HepG2 (cell line): ENCODE measurements around the gene TRDN. TPM values are rescaled to one million over a fixed set of nuclear protein-coding genes. Genes with fewer than 3 reads are reported as not detected.

ENCODE experiments used
- ATAC-seq: fragments of 200-7000 bp; cut with Tn5 transposase; 3 replicates; pipeline ENCODE4 v1.9.1; 2020; ENCODE audit warnings: mild to moderate bottlenecking, moderate library complexity
- BruUV-seq: library from RNA; stranded (reverse); fragments of 400-500 nt; replicated peaks from 2 replicates; lab custom pipeline; 2021; lab: Mats Ljungman, UMichigan
- CTCF ChIA-PET: fragments of 300-600 bp; formaldehyde crosslinking; extraction: SDS; loops from one replicate; lab custom pipeline; 2021; ENCODE audit warnings: low total read pairs, inconsistent platforms, low intra/inter-chr PET ratio; lab: Yijun Ruan, JAX
- POLR2A ChIA-PET: fragments of 350-600 bp; sonication (Branson Sonifier 250); formaldehyde crosslinking; loops from one replicate; lab custom pipeline; 2020; ENCODE audit warnings: antibody characterized with exemption, inconsistent platforms; lab: Yijun Ruan, JAX
- DNase-seq: peaks from one replicate; pipeline ENCODE4 v3.0.0-alpha.2; 2015; ENCODE audit warnings: low spot score
- FAIRE-seq: peaks from 3 replicates; lab custom pipeline; 2011; peaks lifted over from hg19 to GRCh38; lab: Jason Lieb, UNC
- H2AFZ ChIP-seq: one replicate; pipeline ENCODE4 v1.6.1; 2011; ENCODE audit warnings: low read length, inconsistent platforms
- H3K27ac ChIP-seq: fragments of 300-600 bp; 3 replicates; pipeline ENCODE4 v1.8.0; 2011; ENCODE audit warnings: mixed run types, mild to moderate bottlenecking, mixed read lengths, low read length, inconsistent platforms; ENCODE audit not compliant: insufficient read depth; ENCODE audit errors: extremely low read length
- H3K27me3 ChIP-seq, 2 experiments: fragments of 200-600 bp in 1 of 2; 2 replicates in 1 of 2; 3 replicates in 1 of 2; pipeline versions ENCODE4 v1.6.0 to v1.8.0; 2011; ENCODE audit warnings: low read length in 2 of 2, mild to moderate bottlenecking in 2 of 2, moderate library complexity in 2 of 2, inconsistent platforms in 1 of 2; ENCODE audit not compliant: insufficient read depth in 2 of 2, control insufficient read depth in 1 of 2
- H3K36me3 ChIP-seq, 2 experiments: fragments of 200-600 bp in 1 of 2; replicated peaks in 1 of 2; 2 replicates in 1 of 2; 3 replicates in 1 of 2; pipeline versions ENCODE4 v1.5.1 to v1.8.0; 2011; ENCODE audit warnings: low read length in 2 of 2, inconsistent platforms in 1 of 2; ENCODE audit not compliant: insufficient read depth in 2 of 2, control insufficient read depth in 1 of 2
- H3K4me1 ChIP-seq: 2 replicates; pipeline ENCODE4 v1.5.1; 2012; ENCODE audit warnings: low read length, inconsistent platforms; ENCODE audit not compliant: insufficient read depth
- H3K4me2 ChIP-seq: 2 replicates; pipeline ENCODE4 v1.6.0; 2011; ENCODE audit warnings: low read depth, low read length, inconsistent platforms
- H3K4me3 ChIP-seq, 3 experiments: fragments of 200-600 bp in 1 of 3; sonication (generic), shearing (Covaris generic) in 1 of 3; replicated peaks in 1 of 3; 2 replicates each; pipeline ENCODE4 v1.5.1; 2011 to 2016; ENCODE audit warnings: low read length in 3 of 3, inconsistent platforms in 2 of 3, low read depth in 2 of 3, mild to moderate bottlenecking in 2 of 3, control low read depth in 1 of 3, mixed read lengths in 1 of 3; ENCODE audit not compliant: insufficient read depth in 1 of 3
- H3K79me2 ChIP-seq: one replicate; pipeline ENCODE4 v1.6.1; 2011; ENCODE audit warnings: low read length, inconsistent platforms; ENCODE audit not compliant: insufficient read depth
- H3K9ac ChIP-seq: 2 replicates; pipeline ENCODE4 v1.6.0; 2011; ENCODE audit warnings: mild to moderate bottlenecking, low read depth, low read length, inconsistent platforms; ENCODE audit not compliant: insufficient read depth
- H3K9me3 ChIP-seq: 2 replicates; pipeline ENCODE4 v1.5.1; 2012; ENCODE audit warnings: mild to moderate bottlenecking, low read length
- H4K20me1 ChIP-seq: 2 replicates; pipeline ENCODE4 v1.6.0; 2011; ENCODE audit warnings: inconsistent platforms, mild to moderate bottlenecking, low read length, moderate library complexity; ENCODE audit not compliant: insufficient read depth
- FOXA1 ChIP-seq, 2 experiments: fragments of 450-650 bp in 1 of 2; sonication (generic) in 1 of 2; formaldehyde crosslinking in 1 of 2; IDR thresholded peaks; 2 replicates each; pipeline versions ENCODE4 v1.4.0 to v1.6.1; 2016 to 2020; ENCODE audit warnings: missing genetic modification reagents in 1 of 2
- RFX3 ChIP-seq: IDR thresholded peaks from 2 replicates; pipeline ENCODE4 v1.6.1; 2016; ENCODE audit warnings: missing biosample characterization, missing genetic modification reagents
- SOX5 ChIP-seq: IDR thresholded peaks from 2 replicates; pipeline ENCODE4 v1.6.1; 2016; ENCODE audit warnings: borderline replicate concordance
- ZNF782 ChIP-seq: sonication (generic); formaldehyde crosslinking; IDR thresholded peaks from 2 replicates; pipeline ENCODE4 v1.4.0; 2020; ENCODE audit warnings: missing genetic modification reagents, mild to moderate bottlenecking, borderline replicate concordance
- ZNF891 ChIP-seq: sonication (generic); formaldehyde crosslinking; IDR thresholded peaks from 2 replicates; pipeline ENCODE4 v1.5.0; 2020; ENCODE audit warnings: mild to moderate bottlenecking, missing genetic modification reagents
- WGBS: methylation state at CpG from one replicate; pipeline ENCODE4 v1.1.6; 2017; ENCODE audit warnings: low lambda C conversion rate; 5-methylcytosine and 5-hydroxymethylcytosine counted together
- in situ Hi-C: cut with HindIII; loops from 2 replicates; pipeline ENCODE4 v1.10.0; 2017; ENCODE audit warnings: low pct_unique_long_range_greater_than_20kb; ENCODE audit not compliant: extremely low pct_ligation_motif_present
- intact Hi-C: fragments of 100-400 bp; cut with micrococcal nuclease; formaldehyde crosslinking; loops from one replicate; pipeline ENCODE4 v1.10.0; 2022; ENCODE audit not compliant: unreplicated experiment
- polyA plus RNA-seq, 8 experiments: library from polyadenylated mRNA; depleted of rRNA in 3 of 8; stranded (reverse) in 7 of 8; unstranded in 1 of 8; fragments of >200 nt; fragmentation: Illumina TruSeq in 4 of 8; extraction: Trizol in 4 of 8; gene quantifications; 2 replicates each; pipeline versions ENCODE4 v1.2.1 to v1.2.3, GENCODE V29; 2011 to 2016; ENCODE audit warnings: low read depth in 4 of 8, missing spikeins in 1 of 8, mixed read lengths in 1 of 8; ENCODE audit not compliant: insufficient read depth in 1 of 8
- total RNA-seq, 5 experiments: library from RNA; depleted of rRNA; stranded (reverse); fragments of >200 nt; fragmentation: Illumina TruSeq; extraction: Trizol; gene quantifications; 2 replicates each; pipeline ENCODE4 v1.2.3, GENCODE V29; 2016; ENCODE audit warnings: low read depth in 1 of 5
- TF ChIP-seq, protein P1 (sequence below): sonication (generic); formaldehyde crosslinking; IDR thresholded peaks from 2 replicates; pipeline ENCODE4 v1.5.0; 2020; ENCODE audit warnings: missing genetic modification reagents, mild to moderate bottlenecking, borderline replicate concordance
- TF ChIP-seq, protein P2 (sequence below): sonication (generic); formaldehyde crosslinking; IDR thresholded peaks from 2 replicates; pipeline ENCODE4 v1.8.0; 2022; ENCODE audit warnings: mild to moderate bottlenecking, missing genetic modification reagents, borderline replicate concordance
- TF ChIP-seq, protein P3 (sequence below): sonication (generic); formaldehyde crosslinking; IDR thresholded peaks from 2 replicates; pipeline ENCODE4 v1.8.1; 2022; ENCODE audit warnings: mild to moderate bottlenecking, missing genetic modification reagents
- TF ChIP-seq, protein P4 (sequence below), 2 experiments: sonication (generic) in 1 of 2; formaldehyde crosslinking in 1 of 2; IDR thresholded peaks; 2 replicates each; pipeline versions ENCODE4 v1.4.0 to v1.6.1; 2018 to 2020; ENCODE audit warnings: missing genetic modification reagents in 2 of 2, borderline replicate concordance in 1 of 2, low read depth in 1 of 2, mild to moderate bottlenecking in 1 of 2, missing biosample characterization in 1 of 2

TRDN gene
- total and polyA plus RNA-seq, 2 of the 13 experiments (the other 11 are each of a cell fraction or from before 2014, with no cell fraction given) = not detected

DNA sequence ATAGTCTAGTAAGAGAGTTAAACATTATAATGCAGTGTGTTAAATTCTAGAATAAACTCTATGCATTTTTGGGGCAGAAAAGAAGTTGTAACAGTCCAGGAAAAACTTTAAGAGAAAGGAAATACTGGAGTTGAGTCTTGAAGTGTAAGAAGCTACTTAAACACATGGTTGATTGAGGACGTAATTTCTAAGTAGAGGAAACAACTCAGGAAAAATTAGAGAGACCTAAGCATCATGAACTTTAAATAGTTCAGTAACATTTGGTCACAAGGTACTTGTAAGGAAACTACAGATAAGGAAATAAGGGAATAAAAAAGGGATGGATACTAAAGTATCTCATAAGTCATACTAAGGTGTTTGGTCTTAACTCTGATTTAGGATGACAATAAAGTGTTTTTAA is 4.7 kb upstream of the TRDN start (continued):
- TF ChIP-seq, protein P1, sequence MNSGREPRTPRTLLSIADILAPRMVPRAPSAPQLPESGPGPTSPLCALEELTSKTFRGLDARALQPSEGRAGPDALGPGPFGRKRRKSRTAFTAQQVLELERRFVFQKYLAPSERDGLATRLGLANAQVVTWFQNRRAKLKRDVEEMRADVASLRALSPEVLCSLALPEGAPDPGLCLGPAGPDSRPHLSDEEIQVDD (CRISPR knock-in tag) = no peak

DNA sequence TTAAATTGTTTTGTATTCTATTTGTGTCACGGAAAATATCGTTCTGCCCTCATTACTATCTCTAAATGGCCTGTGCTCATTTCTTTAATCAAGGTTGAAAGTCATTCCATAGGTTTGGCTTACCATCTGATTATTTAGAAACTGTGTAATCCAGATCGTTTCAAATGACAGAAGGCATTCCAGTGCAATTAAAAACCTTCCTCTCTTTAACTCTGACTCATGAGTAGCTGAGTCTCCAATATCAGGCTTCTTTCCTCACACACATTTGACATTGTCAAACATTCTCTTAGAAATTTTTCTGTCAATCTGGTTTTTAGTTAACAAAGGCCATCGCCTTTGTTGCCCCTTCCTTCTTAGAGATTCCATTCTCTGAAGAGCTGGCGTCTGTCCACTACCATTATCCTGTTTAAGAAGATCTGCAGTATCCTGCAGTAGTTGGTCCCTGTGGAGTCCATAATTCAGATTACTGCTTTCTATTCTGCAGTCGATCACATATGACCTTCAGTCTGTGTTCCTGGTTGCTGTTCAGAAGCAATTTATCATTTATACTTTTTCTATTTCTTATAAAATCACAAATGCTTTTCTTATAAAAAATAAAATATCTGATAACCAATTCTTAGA is 3.9 kb upstream of the TRDN start:
- H3K36me3 ChIP-seq = no peaks in the 10 kb centered on the region
- CTCF ChIA-PET = no interaction called here
- in situ Hi-C loops = no loop called here
- H3K4me2 ChIP-seq = no peak overlapping the region
- TF ChIP-seq SOX5 (CRISPR knock-in tag) = no peak
- no peak for TF ChIP-seq ZNF891 (CRISPR knock-in tag)
- TF ChIP-seq, protein P2, sequence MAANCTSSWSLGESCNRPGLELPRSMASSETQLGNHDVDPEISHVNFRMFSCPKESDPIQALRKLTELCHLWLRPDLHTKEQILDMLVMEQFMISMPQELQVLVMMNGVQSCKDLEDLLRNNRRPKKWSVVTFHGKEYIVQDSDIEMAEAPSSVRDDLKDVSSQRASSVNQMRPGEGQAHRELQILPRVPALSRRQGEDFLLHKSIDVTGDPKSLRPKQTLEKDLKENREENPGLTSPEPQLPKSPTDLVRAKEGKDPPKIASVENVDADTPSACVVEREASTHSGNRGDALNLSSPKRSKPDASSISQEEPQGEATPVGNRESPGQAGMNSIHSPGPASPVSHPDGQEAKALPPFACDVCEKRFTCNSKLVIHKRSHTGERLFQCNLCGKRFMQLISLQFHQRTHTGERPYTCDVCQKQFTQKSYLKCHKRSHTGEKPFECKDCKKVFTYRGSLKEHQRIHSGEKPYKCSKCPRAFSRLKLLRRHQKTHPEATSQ (CRISPR knock-in tag) = no peak
- TF ChIP-seq RFX3 = no peak
- TF ChIP-seq FOXA1 (IDR thresholded peaks at IDR 0.05) = no peak
- TF ChIP-seq FOXA1 (CRISPR knock-in tag; IDR thresholded peaks at IDR 0.05) = no peak
- TF ChIP-seq, protein P3, sequence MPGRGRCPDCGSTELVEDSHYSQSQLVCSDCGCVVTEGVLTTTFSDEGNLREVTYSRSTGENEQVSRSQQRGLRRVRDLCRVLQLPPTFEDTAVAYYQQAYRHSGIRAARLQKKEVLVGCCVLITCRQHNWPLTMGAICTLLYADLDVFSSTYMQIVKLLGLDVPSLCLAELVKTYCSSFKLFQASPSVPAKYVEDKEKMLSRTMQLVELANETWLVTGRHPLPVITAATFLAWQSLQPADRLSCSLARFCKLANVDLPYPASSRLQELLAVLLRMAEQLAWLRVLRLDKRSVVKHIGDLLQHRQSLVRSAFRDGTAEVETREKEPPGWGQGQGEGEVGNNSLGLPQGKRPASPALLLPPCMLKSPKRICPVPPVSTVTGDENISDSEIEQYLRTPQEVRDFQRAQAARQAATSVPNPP (CRISPR knock-in tag) = no peak
- TF ChIP-seq, protein P4, sequence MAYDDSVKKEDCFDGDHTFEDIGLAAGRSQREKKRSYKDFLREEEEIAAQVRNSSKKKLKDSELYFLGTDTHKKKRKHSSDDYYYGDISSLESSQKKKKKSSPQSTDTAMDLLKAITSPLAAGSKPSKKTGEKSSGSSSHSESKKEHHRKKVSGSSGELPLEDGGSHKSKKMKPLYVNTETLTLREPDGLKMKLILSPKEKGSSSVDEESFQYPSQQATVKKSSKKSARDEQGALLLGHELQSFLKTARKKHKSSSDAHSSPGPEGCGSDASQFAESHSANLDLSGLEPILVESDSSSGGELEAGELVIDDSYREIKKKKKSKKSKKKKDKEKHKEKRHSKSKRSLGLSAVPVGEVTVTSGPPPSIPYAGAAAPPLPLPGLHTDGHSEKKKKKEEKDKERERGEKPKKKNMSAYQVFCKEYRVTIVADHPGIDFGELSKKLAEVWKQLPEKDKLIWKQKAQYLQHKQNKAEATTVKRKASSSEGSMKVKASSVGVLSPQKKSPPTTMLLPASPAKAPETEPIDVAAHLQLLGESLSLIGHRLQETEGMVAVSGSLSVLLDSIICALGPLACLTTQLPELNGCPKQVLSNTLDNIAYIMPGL (CRISPR knock-in tag; IDR thresholded peaks at IDR 0.05; ENCODE audit: borderline replicate concordance in 1 of 2, low read depth in 1 of 2) = no peak
- TF ChIP-seq ZNF782 (CRISPR knock-in tag) = no peak
- no peaks in the 10 kb centered on the region for H3K79me2 ChIP-seq
- ATAC-seq (no peak), FAIRE-seq (no peak), DNase-seq (no peak)
- POLR2A ChIA-PET = no interaction called here
- intact Hi-C loops = no loop called here
- H3K27me3 ChIP-seq = no peaks in the 10 kb centered on the region
- no peaks in the 10 kb centered on the region for H3K9me3 ChIP-seq
- no peaks in the 10 kb centered on the region for H4K20me1 ChIP-seq
- no TSS peak for BruUV-seq
- H3K4me1 ChIP-seq = no peaks in the 10 kb centered on the region
- H3K4me3 ChIP-seq = no peak overlapping the region
- H3K27ac ChIP-seq = no peak overlapping the region
- H3K9ac ChIP-seq = no peak overlapping the region
- no peak overlapping the region for H2AFZ ChIP-seq
- WGBS = 9% methylated on average over 6 of the region's 6 CpGs
